SH-SY5Y (cell line): ENCODE data around the gene NEDD4L.

ENCODE experiments used
- GATA2 ChIP-seq: IDR thresholded peaks from 2 replicates; pipeline ENCODE4 v1.6.1; 2011; ENCODE audit warnings: mild to moderate bottlenecking, low read depth, low read length
- GATA3 ChIP-seq: IDR thresholded peaks from 2 replicates; pipeline ENCODE4 v1.6.1; 2011; ENCODE audit warnings: low read depth, mild to moderate bottlenecking, low read length, moderate library complexity

NEDD4L gene

GRCh38 chr18:58432050-58432727 lies 388.2 kb downstream of the NEDD4L start:
- no peak for TF ChIP-seq GATA3
- no peak for TF ChIP-seq GATA2

- TF ChIP-seq GATA3, result no peak
- TF ChIP-seq GATA2, result no peak
These were observed 394.3 kb downstream of the NEDD4L start for GRCh38 chr18:58438161-58438957.

- no peak for TF ChIP-seq GATA2
- no peak for TF ChIP-seq GATA3
These were observed 394.9 kb downstream of the NEDD4L start for GRCh38 chr18:58438958-58439300.

- no peak for TF ChIP-seq GATA2
- TF ChIP-seq GATA3, result no peak
These were observed 399.6 kb downstream of the NEDD4L start for GRCh38 chr18:58443671-58444070.

- TF ChIP-seq GATA3 (no peak), GATA2 (no peak)
These were observed 402.5 kb downstream of the NEDD4L start for GRCh38 chr18:58446391-58447060.

- TF ChIP-seq GATA2 (no peak), GATA3 (no peak)
These were observed 403.5 kb downstream of the NEDD4L start for GRCh38 chr18:58447402-58448095.

- no peak for TF ChIP-seq GATA3
- no peak for TF ChIP-seq GATA2
These were observed 405.4 kb downstream of the NEDD4L start for GRCh38 chr18:58449464-58449863.
